ENCODE data around the gene ARHGEF17.

DNA sequence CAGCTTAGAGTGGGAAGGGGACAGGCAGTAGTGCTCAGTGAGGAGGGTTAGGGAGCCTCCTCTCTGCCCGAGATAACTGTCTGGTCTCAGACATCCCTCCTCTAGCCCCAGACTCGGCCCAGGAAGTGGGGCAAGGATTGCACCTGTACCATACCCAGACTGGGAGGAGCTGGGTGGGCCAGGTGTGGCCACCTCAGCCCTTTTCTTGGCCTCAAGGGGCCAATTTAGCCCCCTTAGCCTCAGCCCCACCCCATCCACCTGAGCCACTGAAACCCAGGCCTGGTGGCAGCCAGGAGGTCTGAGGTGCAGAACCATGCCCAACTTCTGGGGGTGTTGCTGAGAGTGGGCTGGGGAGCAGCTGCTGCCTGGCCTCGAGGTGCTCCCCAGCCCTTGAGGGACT lies 74.7 kb downstream of the ARHGEF17 start:
- TF ChIP-seq SIN3A (IDR thresholded peaks at IDR 0.05; ENCODE audit: borderline replicate concordance, insufficient read depth, low read length): no peak
- no peak for TF ChIP-seq POLR2AphosphoS5 (IDR thresholded peaks at IDR 0.05; ENCODE audit: low read depth, low read length)
